Ovary (tissue), 3 donors: Measurements from ENCODE around the gene LDLRAD4.

Experiments used
- EP300 ChIP-seq: sonication (generic); formaldehyde crosslinking; IDR thresholded peaks from one replicate; pipeline ENCODE4 v1.6.1; 2017; ENCODE audit warnings: antibody characterized with exemption
- TF ChIP-seq, protein P1 (sequence below), 3 donors: fragments of 450-650 bp in 2 of 3; fragments of 200-600 bp in 1 of 3; IDR thresholded peaks; one replicate each; pipeline versions ENCODE4 v1.5.1 to v1.8.0; 2016 to 2022; ENCODE audit warnings: antibody characterized with exemption in 3 of 3, mild to moderate bottlenecking in 1 of 3
- donor health status: DM: no; HTN: no; CAD: no.

- TF ChIP-seq, protein P1, sequence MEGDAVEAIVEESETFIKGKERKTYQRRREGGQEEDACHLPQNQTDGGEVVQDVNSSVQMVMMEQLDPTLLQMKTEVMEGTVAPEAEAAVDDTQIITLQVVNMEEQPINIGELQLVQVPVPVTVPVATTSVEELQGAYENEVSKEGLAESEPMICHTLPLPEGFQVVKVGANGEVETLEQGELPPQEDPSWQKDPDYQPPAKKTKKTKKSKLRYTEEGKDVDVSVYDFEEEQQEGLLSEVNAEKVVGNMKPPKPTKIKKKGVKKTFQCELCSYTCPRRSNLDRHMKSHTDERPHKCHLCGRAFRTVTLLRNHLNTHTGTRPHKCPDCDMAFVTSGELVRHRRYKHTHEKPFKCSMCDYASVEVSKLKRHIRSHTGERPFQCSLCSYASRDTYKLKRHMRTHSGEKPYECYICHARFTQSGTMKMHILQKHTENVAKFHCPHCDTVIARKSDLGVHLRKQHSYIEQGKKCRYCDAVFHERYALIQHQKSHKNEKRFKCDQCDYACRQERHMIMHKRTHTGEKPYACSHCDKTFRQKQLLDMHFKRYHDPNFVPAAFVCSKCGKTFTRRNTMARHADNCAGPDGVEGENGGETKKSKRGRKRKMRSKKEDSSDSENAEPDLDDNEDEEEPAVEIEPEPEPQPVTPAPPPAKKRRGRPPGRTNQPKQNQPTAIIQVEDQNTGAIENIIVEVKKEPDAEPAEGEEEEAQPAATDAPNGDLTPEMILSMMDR (IDR thresholded peaks at IDR 0.05): no peak
- TF ChIP-seq EP300: no peak
Observed at GRCh38 chr18:13380691-13381070, 162.1 kb downstream of the LDLRAD4 start.
